ENCODE measurements around the gene ETS1.

Gene ETS1

DNA sequence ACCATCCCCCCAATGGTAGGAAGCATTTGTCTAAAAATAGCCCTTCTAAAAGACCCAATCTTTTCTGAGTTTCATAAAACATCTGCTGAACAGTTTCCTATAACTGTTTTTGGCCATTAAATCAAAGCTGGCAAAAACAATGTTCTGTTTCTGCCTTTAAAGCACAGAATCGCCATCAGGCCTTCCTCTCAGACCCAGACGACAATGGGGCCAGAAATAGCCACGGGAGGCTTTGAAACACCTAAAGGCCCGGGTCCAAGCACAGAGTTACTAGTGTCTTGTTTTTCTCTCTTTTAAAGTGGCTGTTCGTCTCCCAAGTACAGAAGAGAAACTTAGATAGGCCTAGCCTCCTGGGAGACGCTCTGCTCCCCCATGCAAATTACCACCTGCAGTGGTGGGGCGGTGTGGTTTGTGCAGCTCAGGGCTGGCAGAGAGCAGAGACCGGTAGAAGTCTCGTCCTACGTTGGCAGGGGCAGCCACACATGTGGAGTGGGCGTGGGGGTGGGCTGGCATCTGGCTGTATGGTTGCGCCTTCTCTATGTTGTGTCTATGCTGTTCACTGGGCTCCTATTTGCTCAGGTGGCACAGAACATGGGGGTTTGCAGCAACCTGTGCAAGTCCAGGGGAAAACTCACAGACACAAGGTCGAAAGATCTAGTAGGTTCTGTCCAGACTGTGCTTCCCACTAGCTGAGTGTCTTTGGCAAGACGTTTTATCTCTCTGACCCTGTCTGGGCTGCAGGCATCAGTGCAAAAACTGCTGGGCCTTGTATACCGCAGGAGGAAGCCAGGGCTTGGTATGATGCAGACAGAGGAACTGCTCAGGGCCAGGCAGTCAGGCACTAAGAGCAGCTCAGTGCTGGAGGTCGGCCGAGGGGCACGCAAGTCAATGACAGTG, 23.6 kb upstream of the ETS1 start:
- Histone ChIP-seq H3K4me1 (ENCODE audit: insufficient read depth, low read length) (no peaks in the 10 kb centered on the region), H3K36me3 (ENCODE audit: insufficient read depth, low read length) (no peaks in the 10 kb centered on the region)

DNA sequence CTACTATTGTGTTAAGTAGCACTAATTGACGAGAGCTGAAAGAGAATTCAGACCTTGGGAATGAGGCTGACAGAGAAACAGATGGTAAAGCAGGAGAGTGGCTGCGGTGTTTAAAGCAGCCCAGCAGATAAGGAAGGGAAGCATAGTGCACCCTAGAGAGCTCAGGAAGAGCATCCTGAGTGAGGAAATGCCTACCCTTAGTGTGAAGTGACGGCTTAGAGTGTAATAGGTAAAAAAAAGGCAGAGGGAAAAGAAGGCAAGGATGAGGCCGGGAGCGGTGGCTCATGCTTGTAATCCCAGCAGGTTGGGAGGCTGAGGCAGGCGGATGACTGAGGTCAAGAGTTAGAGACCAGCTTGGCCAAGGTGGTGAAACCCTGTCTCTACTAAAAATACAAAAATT, 22.4 kb upstream of the ETS1 start:
- Histone ChIP-seq H3K4me3 (ENCODE audit: low read length) (no peak overlapping the region), H2AFZ (ENCODE audit: low read depth, low read length) (no peak overlapping the region), H3K36me3 (ENCODE audit: insufficient read depth, low read length) (no peaks in the 10 kb centered on the region), H3K27me3 (ENCODE audit: insufficient read depth, low read length) (no peaks in the 10 kb centered on the region), H3K4me1 (ENCODE audit: insufficient read depth, low read length) (peaks cover 3% of the 10 kb centered on the region), H3K9me3 (ENCODE audit: low read length) (no peaks in the 10 kb centered on the region)

More for the DNA sequence above, 23.6 kb upstream of the ETS1 start:
- Histone ChIP-seq H3K9me3 (ENCODE audit: low read length) (no peaks in the 10 kb centered on the region), H2AFZ (ENCODE audit: low read depth, low read length) (no peak overlapping the region), H3K27me3 (ENCODE audit: insufficient read depth, low read length) (no peaks in the 10 kb centered on the region), H3K4me3 (ENCODE audit: low read length) (no peak overlapping the region)

DNA sequence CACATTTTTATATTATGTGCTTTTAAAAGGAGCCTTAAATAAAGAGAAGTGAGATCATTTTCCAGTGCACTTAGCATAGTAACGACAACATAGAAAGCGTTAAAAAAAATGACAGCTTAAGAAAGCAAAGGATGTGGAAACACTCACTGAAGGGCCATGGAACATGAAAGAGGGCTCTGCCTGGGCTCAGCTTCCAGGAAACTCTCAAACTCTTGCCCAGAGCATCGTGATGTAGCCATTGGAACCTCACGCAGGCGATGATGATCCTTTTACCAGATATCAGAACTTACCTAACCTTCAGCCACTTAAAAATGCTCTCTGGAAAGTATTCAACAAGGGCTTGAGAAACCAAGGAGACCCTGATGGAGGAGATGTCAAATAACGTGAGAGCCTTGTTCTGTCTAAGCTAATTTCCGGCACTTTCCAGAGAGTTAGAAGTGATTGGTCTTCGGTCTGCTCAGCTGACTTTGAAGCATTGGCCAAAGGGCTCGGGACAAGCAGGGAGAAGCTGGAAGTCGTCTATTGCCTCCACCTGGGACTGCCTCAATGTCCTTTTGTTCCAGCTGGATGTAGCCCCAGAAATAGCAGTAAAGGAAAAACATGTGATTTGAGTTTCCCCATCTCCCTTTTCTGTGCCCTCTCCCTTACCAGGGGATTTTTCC, 21.5 kb upstream of the ETS1 start:
- Histone ChIP-seq H3K9me3 (ENCODE audit: low read length) (no peaks in the 10 kb centered on the region), H2AFZ (ENCODE audit: low read depth, low read length) (no peak overlapping the region), H3K36me3 (ENCODE audit: insufficient read depth, low read length) (no peaks in the 10 kb centered on the region), H3K4me1 (ENCODE audit: insufficient read depth, low read length) (peaks cover 4% of the 10 kb centered on the region), H3K4me3 (ENCODE audit: low read length) (no peak overlapping the region), H3K27me3 (ENCODE audit: insufficient read depth, low read length) (no peaks in the 10 kb centered on the region)

DNA sequence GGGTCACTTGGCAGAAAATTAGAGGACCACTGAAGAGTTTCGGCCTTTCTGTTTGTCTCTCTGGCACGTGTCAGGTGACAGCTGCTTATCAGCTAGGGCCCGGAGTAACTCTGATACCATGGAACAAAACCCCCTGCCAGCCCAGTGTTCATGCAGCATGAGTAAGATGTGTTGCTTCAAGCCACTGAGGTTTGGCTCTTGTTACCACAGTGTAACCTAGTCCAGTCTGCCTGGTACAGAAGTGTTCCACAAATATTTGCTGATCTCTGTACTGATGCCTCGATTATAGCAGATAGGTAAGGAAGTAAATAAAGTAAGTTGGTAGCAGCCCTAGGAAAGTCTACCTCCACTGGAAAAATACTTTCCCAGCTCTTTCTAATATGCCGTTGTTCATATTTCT, 20.5 kb upstream of the ETS1 start:
- H3K27me3 ChIP-seq (ENCODE audit: insufficient read depth, low read length): no peaks in the 10 kb centered on the region
- H3K36me3 ChIP-seq (ENCODE audit: insufficient read depth, low read length): no peaks in the 10 kb centered on the region
- peaks cover 4% of the 10 kb centered on the region for H3K4me1 ChIP-seq (ENCODE audit: insufficient read depth, low read length)
- no peaks in the 10 kb centered on the region for H3K9me3 ChIP-seq (ENCODE audit: low read length)
- H2AFZ ChIP-seq (ENCODE audit: low read depth, low read length): no peak overlapping the region
- H3K4me3 ChIP-seq (ENCODE audit: low read length): no peak overlapping the region

DNA sequence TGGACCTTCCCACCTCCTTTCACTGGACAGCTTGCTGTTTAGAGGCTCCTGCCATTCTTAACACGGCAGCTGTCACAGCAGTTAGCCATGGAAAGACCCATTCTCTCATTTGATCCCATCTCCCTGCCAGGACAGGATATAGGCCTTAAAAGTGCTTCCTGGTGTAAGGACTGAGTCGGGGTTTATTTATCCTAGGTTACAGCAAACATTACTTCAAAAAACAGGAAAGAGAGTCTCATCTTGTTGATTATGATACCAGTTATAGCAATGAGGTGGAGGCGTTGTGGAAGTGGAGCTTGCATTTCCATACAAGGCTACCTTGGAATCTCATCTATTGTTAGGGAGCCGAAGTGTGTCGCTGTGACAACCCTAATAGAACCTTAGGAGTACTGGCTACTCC, 17.4 kb upstream of the ETS1 start:
- H3K27me3 ChIP-seq (ENCODE audit: insufficient read depth, low read length): no peaks in the 10 kb centered on the region
- H3K4me3 ChIP-seq (ENCODE audit: low read length): no peak overlapping the region
- H3K36me3 ChIP-seq (ENCODE audit: insufficient read depth, low read length): no peaks in the 10 kb centered on the region
- no peaks in the 10 kb centered on the region for H3K9me3 ChIP-seq (ENCODE audit: low read length)
- H3K4me1 ChIP-seq (ENCODE audit: insufficient read depth, low read length): peaks cover 4% of the 10 kb centered on the region
- no peak overlapping the region for H2AFZ ChIP-seq (ENCODE audit: low read depth, low read length)

DNA sequence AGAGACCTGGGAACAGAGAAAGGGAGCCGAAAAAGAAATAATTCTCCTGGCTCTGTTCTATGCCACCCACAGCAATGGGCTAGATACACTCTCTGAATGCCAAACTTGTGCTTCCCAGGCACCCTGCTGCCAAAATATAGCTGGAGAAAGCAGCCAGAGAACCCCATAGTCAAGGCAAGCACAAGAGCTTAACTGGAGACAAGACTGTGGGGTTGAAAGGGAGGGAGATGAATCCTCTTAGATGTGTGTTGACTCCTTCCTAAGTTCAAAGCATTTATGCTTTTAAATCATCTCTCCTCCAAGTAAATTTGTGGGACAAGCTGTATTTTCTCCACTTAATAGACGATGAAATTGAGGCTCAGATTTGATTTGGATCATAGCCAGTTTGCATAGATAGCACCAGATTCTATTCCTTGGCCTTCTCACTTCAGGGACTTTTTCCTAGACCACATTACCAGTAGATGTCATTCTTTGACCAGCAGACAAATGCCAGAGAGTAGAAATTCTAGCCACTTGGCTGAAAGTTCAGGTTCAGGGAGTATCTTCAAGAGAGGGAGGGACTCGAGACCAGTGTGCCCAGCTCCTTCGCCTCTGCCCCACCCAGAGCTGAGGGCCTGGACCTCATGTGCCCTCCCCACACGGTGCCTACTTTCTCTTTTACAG, 16.5 kb upstream of the ETS1 start:
- Histone ChIP-seq H3K36me3 (ENCODE audit: insufficient read depth, low read length) (no peaks in the 10 kb centered on the region), H3K4me1 (ENCODE audit: insufficient read depth, low read length) (peaks cover 4% of the 10 kb centered on the region), H3K4me3 (ENCODE audit: low read length) (no peak overlapping the region), H2AFZ (ENCODE audit: low read depth, low read length) (no peak overlapping the region), H3K9me3 (ENCODE audit: low read length) (no peaks in the 10 kb centered on the region), H3K27me3 (ENCODE audit: insufficient read depth, low read length) (no peaks in the 10 kb centered on the region)

DNA sequence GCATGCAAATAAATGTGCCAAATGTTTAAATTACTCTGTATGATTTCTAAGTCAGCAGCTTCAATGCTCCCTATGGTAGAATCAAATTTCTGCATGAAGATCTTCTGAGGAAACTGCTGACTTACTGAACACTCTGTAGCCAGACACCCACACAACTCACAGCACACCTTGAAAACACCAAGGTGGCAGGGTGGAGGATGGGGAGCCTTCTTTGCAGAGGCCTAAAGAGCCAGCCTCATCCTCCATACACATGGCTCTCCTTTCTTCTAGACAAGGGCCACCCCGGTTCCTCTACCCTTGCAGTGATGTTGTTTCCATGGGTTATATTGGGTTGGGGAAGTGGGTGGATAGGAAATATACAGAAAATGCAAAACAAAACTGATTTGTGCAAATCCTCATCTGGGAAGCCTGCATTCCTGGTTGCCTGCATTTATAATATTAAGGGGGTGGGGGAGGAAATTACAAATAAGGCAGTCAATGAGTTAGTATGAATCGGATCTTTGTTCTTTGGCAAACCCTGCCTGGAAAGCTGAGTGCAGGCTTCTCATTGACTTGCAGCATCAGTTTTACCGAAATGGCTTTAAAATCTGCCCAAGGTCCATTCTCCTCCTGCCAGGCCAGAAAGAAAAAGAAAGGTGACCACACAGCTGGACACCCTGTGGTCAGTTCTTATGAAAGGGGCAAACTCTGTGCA, 15.8 kb upstream of the ETS1 start:
- H3K36me3 ChIP-seq (ENCODE audit: insufficient read depth, low read length): no peaks in the 10 kb centered on the region
- no peaks in the 10 kb centered on the region for H3K27me3 ChIP-seq (ENCODE audit: insufficient read depth, low read length)
- H3K4me3 ChIP-seq (ENCODE audit: low read length): no peak overlapping the region
- no peak overlapping the region for H2AFZ ChIP-seq (ENCODE audit: low read depth, low read length)
- H3K9me3 ChIP-seq (ENCODE audit: low read length): no peaks in the 10 kb centered on the region
- H3K4me1 ChIP-seq (ENCODE audit: insufficient read depth, low read length): peaks cover 4% of the 10 kb centered on the region

DNA sequence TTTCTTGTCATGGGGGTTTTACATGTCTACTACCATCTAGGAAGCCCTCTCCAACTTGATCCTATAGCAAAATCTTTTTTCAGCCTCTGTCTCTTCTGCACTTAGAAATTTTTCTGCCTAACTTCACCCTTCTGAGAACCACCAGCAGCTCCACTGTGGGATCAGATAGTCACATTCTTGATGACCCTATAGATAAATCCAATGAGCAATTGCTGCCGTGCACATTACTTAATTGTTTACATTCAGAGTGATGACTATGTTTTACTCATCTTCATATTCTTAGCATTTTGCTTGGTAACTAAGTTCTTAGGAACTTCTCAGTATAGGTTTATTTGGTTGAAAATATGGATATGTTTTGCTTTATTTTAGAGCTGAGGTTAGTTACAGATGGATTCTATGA, 12.4 kb upstream of the ETS1 start:
- no peaks in the 10 kb centered on the region for H3K9me3 ChIP-seq (ENCODE audit: low read length)
- no peaks in the 10 kb centered on the region for H3K27me3 ChIP-seq (ENCODE audit: insufficient read depth, low read length)
- no peak overlapping the region for H3K4me3 ChIP-seq (ENCODE audit: low read length)
- peaks cover under 1% of the 10 kb centered on the region for H3K4me1 ChIP-seq (ENCODE audit: insufficient read depth, low read length)
- no peaks in the 10 kb centered on the region for H3K36me3 ChIP-seq (ENCODE audit: insufficient read depth, low read length)
- H2AFZ ChIP-seq (ENCODE audit: low read depth, low read length): no peak overlapping the region

DNA sequence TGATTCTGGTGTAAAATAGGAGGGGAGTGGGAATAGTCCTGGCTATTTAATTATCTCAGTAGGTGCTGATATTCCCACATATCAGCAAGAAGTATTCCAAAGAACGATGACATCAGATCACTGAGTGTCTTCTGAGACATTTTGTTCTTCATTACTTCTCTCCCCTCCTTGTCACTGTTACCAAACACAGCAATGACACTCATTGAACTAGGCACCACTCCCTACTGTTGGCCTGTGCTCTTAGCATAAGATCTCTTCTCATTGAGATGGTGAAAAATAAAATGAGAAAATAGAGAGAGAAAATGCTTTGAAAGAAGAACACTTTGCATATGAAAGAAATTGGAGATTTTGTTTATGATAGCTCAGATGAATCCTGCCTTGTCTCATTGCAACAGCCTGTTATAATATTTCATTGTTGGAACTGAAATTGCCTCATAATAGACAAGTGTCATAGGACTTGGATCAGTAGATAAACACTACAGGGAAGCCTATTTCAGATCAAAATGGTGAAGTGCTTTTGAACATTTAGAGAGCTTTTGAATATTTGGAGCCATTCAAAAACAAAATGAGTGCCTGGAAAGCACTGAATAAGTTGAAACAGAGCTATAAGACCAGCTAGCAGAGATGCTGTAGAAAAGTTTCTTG, 11.3 kb upstream of the ETS1 start:
- Histone ChIP-seq H3K9me3 (ENCODE audit: low read length) (no peaks in the 10 kb centered on the region), H2AFZ (ENCODE audit: low read depth, low read length) (no peak overlapping the region), H3K27me3 (ENCODE audit: insufficient read depth, low read length) (no peaks in the 10 kb centered on the region), H3K36me3 (ENCODE audit: insufficient read depth, low read length) (no peaks in the 10 kb centered on the region), H3K4me3 (ENCODE audit: low read length) (no peak overlapping the region), H3K4me1 (ENCODE audit: insufficient read depth, low read length) (no peaks in the 10 kb centered on the region)

DNA sequence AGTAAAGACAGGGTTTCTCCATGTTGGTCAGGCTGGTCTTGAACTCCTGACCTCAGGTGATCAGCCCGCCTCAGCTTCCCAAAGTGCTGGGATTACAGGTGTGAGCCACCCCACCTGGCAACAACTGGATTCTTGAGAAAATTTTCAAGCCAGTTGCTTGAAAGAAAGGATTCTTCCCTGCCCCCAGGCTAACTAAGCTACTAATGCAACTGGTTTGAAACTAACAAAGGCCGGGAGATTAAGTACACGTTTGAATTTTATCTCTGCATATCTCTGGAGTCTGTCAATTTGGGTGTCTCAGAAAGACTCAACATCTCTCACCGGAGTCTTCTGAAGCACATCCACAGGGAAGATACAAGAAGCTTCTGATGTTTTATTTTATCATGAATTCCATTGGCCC, 10.7 kb upstream of the ETS1 start:
- no peaks in the 10 kb centered on the region for H3K4me1 ChIP-seq (ENCODE audit: insufficient read depth, low read length)
- no peak overlapping the region for H2AFZ ChIP-seq (ENCODE audit: low read depth, low read length)
- H3K4me3 ChIP-seq (ENCODE audit: low read length): no peak overlapping the region
- no peaks in the 10 kb centered on the region for H3K9me3 ChIP-seq (ENCODE audit: low read length)
- no peaks in the 10 kb centered on the region for H3K36me3 ChIP-seq (ENCODE audit: insufficient read depth, low read length)
- no peaks in the 10 kb centered on the region for H3K27me3 ChIP-seq (ENCODE audit: insufficient read depth, low read length)

DNA sequence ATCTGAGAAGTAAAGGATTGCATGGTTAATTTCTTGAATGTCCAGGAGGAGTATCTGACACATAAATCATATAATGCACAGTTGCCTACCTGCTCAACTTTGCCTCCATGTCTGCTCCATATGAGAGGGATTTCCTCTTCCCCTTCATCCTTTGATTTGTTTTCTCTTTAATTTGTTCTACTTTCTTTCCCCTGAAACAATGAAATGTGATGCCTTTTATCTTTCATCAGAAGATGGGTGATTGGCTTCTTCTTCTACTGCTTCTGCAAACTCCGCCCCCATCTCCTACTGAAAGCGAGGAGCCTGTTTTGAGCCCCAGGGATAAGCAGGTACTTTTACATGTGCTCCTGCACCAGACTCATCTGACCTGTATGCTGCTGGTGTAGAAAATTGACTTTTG, 9.9 kb upstream of the ETS1 start:
- no peak overlapping the region for H2AFZ ChIP-seq (ENCODE audit: low read depth, low read length)
- no peaks in the 10 kb centered on the region for H3K4me1 ChIP-seq (ENCODE audit: insufficient read depth, low read length)
- H3K36me3 ChIP-seq (ENCODE audit: insufficient read depth, low read length): no peaks in the 10 kb centered on the region
- no peak overlapping the region for H3K4me3 ChIP-seq (ENCODE audit: low read length)
- no peaks in the 10 kb centered on the region for H3K27me3 ChIP-seq (ENCODE audit: insufficient read depth, low read length)
- no peaks in the 10 kb centered on the region for H3K9me3 ChIP-seq (ENCODE audit: low read length)

DNA sequence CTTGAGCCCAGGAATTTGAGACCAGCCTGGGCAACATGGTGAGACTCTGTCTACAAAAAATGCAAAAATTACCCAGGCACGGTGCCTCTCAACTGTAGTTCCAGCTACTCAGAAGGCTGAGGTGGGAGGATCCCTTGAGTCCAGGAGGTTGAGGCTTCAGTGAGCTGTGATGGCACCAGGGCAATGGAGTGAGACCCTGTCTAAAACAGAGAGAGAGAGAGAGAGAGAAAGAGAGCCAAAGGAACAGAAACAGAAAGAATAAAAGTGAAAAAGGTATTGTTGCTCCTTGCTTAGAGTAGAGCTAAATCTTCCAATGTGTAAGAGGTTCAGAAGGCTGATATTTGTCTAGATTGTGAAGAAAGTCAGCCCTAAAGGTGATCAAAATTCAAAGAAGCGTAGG, 8.9 kb upstream of the ETS1 start:
- Histone ChIP-seq H3K27me3 (ENCODE audit: insufficient read depth, low read length) (no peaks in the 10 kb centered on the region), H3K9me3 (ENCODE audit: low read length) (no peaks in the 10 kb centered on the region), H3K4me1 (ENCODE audit: insufficient read depth, low read length) (no peaks in the 10 kb centered on the region), H3K36me3 (ENCODE audit: insufficient read depth, low read length) (no peaks in the 10 kb centered on the region), H3K4me3 (ENCODE audit: low read length) (no peak overlapping the region), H2AFZ (ENCODE audit: low read depth, low read length) (no peak overlapping the region)
